NB4 (cell line): Measurements from ENCODE around the gene FUZ.

ENCODE experiments used
- CTCF ChIP-seq: IDR thresholded peaks from one replicate; pipeline ENCODE4 v1.5.1; 2012; ENCODE audit warnings: low read depth, low read length
- POLR2A ChIP-seq: IDR thresholded peaks from 2 replicates; pipeline ENCODE4 v1.6.1; 2011; ENCODE audit warnings: mild to moderate bottlenecking; ENCODE audit not compliant: insufficient read length; ENCODE audit errors: extremely low read depth
- TF ChIP-seq, protein P1 (sequence below): IDR thresholded peaks from 2 replicates; pipeline ENCODE4 v1.6.1; 2011; ENCODE audit warnings: low read depth, low read length

GRCh38 chr19:49767381-49767780 is 45.7 kb downstream of the FUZ start:
- TF ChIP-seq CTCF (no peak), POLR2A (no peak)
- TF ChIP-seq, protein P1, sequence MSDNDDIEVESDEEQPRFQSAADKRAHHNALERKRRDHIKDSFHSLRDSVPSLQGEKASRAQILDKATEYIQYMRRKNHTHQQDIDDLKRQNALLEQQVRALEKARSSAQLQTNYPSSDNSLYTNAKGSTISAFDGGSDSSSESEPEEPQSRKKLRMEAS, result no peak
